Thyroid gland (tissue), 4 donors: ENCODE data around the gene KRT31.
"Not testable (repeated sequence)": the region's sequence is repeated elsewhere in the genome, so short reads cannot be mapped to it uniquely, and the experiment has no call there.

Experiments
- POLR2A ChIP-seq, 2 donors: fragments of 450-650 bp; IDR thresholded peaks; one replicate each; pipeline ENCODE4 v1.6.1; 2017; ENCODE audit warnings: antibody characterized with exemption in 2 of 2, mild to moderate bottlenecking in 2 of 2, moderate library complexity in 1 of 2
- TF ChIP-seq, protein P1 (sequence below), 6 experiments: fragments of 200-600 bp in 3 of 6; fragments of 450-650 bp in 3 of 6; sonication (generic) in 3 of 6; IDR thresholded peaks; one replicate each; pipeline ENCODE4 v1.5.1; 2016 to 2019; ENCODE audit warnings: antibody characterized with exemption in 6 of 6, mild to moderate bottlenecking in 2 of 6, inconsistent platforms in 1 of 6, moderate library complexity in 1 of 6

DNA sequence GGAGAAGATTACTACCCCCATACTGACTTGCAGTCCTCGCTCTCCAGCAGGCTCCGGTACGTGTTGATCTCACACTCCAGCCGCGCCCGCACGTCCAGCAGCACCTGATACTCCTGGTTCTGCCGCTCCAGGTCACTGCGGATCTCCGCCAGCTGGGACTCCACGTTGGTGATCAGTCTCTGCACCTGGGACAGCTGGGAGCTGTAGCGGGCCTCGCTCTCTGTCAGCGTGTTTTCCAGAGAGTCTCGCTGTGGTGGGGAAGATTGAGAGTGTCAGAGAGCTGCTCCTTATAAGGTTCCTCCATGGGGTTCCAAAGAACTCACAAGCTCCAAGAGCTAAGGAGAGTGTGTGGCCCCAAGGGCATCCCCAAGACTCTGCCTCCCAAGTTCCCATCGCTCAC lies 51.0 kb downstream of the KRT31 start:
- TF ChIP-seq, protein P1, sequence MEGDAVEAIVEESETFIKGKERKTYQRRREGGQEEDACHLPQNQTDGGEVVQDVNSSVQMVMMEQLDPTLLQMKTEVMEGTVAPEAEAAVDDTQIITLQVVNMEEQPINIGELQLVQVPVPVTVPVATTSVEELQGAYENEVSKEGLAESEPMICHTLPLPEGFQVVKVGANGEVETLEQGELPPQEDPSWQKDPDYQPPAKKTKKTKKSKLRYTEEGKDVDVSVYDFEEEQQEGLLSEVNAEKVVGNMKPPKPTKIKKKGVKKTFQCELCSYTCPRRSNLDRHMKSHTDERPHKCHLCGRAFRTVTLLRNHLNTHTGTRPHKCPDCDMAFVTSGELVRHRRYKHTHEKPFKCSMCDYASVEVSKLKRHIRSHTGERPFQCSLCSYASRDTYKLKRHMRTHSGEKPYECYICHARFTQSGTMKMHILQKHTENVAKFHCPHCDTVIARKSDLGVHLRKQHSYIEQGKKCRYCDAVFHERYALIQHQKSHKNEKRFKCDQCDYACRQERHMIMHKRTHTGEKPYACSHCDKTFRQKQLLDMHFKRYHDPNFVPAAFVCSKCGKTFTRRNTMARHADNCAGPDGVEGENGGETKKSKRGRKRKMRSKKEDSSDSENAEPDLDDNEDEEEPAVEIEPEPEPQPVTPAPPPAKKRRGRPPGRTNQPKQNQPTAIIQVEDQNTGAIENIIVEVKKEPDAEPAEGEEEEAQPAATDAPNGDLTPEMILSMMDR (IDR thresholded peaks at IDR 0.05) = not testable (repeated sequence)
- not testable (repeated sequence) for TF ChIP-seq POLR2A (IDR thresholded peaks at IDR 0.05)
